GM21737 (cell line): ENCODE measurements around the gene GPS2.

Experiments used
- ATAC-seq: cut with Tn5 transposase; IDR thresholded peaks from one replicate; pipeline ENCODE4 v1.9.1; 2021; ENCODE audit warnings: mild to moderate bottlenecking, moderate library complexity; ENCODE audit not compliant: unreplicated experiment

The GPS2 gene

DNA sequence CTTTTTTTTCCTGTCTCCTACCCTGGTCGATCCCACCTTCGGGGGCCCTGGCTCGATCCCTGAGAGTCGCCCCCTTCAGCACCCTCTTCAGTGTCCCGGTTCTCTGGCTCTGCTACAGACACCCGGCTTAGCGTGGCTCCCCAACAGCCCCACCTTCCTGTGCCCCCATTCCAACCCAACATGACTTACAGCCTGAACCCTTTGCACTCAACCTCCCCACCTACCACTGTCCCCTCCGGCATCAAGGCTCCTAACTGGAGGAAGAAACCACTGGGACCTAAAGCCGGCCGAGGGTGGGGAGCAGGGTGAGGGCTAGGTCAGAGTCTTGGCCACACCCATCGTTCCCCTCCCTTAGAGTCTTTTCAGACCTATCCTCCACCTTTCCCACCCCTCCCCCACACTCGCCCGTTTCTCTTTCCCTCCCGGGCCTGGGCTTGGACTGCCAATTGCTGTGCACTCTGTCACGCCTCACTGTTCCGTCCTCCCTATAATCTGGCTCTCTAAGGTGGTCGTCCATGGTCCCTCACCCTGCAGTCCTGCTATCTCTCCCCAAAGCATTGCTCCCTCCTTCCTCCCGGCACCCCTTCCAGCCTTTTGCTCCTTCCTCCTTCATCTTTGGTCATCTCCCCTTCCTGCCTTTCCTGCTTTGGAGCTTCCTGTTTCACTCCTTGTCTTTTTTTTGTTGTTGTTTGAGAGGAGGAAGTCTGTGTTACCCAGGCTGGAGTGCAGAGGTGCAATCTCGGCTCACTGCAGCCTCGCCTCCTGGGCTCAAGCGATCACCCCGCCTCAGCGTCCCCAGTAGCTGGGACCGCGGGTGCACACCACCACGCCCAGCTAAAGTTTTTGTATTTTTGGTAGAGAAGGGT is 52.0 kb downstream of the GPS2 start:
- ATAC-seq, result no peak
